GM21390 (cell line): ENCODE measurements around the gene CCDC57.
"Not testable (repeated sequence)": the region's sequence is repeated elsewhere in the genome, so short reads cannot be mapped to it uniquely, and the experiment has no call there.

Source experiments
- ATAC-seq: cut with Tn5 transposase; IDR thresholded peaks from one replicate; pipeline ENCODE4 v1.9.1; 2021; ENCODE audit not compliant: unreplicated experiment

CCDC57 gene

DNA sequence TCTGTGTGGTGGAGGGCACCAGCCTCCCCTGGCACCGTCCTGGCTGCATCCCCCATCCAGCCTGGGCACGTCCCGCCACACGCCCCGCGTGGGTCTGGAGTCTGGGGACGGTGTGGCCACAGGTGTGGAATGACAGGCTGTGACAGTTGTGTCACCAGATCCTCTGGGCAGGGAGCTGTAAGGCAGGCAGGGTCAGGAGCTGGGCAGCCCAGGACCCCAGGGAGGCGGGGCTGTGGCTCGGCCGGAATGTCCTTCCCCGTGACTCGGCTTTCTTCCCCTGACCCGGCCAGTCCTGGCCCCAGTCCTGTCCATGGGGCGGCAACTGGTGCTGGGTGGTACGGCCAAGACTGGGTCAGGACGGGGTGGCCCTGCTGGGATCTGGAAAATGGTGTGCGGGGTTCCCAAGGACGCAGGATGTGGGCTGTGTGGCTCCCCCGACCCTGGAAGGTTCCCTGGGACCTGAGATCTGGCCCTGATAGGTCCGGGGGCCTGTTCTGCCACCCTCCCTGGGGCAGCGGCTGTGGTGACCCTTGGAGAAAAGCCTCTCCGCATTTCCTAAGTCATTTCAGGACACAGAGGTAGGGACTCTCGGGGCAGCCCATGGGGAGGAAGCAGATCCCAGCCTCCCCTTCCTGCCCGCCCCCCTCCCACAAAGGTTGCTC lies 12.9 kb upstream of the CCDC57 start:
- ATAC-seq: no peak

DNA sequence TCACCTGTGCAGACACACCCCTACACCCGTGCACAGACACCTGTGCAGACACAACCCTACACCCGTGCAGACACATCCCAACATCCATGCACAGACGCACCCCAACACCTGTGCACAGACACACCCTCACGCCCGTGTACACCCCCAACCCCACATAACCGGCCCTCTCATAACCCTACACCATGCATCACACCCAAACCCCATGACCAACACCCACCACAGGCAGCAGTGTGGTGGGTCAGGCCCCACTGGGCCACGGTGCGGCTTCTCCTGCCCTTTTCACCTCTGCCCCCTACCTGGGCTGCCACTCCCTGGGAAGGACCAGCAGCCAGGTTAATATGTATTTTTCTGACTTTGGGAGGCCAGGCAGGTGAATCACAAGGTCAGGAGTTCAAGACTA lies 12.0 kb upstream of the CCDC57 start:
- ATAC-seq: no peak

DNA sequence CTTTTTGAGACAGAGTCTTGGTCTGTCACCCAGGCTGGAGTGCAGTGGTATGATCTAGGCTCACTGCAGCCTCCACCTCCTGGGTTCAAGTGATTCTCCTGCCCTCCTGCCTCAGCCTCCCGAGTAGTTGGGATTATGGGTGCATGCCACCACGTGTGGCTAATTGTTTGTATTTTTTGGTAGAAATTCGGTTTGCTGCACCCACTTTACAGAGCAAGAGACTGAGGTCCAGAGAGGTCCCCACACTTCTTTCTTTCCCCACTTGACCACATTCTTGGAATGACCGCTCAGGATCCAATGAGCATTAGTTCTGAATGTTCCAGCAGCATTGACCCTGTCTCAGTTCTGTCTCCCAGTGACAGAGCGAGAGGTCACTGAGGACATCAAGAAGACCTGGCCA lies 10.9 kb upstream of the CCDC57 start:
- no peak for ATAC-seq

DNA sequence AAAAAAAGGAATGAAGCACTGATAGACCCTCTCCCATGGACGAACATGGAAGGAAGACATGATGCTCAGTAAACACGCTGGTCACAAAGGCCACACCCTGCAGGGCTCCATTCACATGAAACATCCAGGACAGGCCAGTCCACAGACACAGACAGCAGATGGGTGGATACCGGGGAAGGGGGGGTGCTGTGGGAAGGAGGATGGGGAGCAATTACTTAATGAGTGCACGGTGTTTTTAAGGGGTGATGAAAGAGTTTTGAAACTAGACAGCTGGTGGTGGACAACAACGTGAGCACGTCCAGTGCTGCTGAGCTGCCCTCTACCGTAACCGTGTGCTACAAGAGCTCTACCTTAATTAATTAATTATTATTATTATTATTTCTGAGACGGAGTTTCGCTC lies 10.2 kb upstream of the CCDC57 start:
- no peak for ATAC-seq

DNA sequence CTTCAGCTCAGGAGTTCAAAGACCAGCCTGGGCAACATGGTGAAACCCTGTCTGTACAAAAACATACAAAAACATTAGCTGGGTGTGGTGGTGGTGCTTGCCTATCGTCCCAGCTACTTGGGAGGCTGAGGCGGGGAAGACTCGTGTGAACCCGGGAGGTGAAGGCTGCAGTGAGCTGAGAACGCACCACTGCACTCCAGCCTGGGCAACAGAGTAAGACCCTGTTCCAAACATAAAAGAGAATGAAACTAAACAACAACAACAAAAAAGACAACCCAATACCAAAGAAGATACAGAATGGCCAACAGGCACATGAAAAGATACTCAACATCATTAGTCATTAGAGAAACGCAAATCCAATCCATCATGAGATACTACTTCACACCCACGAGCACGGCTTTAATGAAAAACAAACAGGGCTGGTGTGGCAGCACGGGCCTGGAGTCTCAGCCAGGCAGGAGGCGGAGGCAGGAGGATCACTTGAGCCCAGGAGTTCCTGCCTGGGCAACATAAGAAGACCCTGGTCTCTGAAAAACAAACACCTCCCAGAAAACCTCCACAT lies 8.8 kb upstream of the CCDC57 start:
- no peak for ATAC-seq

DNA sequence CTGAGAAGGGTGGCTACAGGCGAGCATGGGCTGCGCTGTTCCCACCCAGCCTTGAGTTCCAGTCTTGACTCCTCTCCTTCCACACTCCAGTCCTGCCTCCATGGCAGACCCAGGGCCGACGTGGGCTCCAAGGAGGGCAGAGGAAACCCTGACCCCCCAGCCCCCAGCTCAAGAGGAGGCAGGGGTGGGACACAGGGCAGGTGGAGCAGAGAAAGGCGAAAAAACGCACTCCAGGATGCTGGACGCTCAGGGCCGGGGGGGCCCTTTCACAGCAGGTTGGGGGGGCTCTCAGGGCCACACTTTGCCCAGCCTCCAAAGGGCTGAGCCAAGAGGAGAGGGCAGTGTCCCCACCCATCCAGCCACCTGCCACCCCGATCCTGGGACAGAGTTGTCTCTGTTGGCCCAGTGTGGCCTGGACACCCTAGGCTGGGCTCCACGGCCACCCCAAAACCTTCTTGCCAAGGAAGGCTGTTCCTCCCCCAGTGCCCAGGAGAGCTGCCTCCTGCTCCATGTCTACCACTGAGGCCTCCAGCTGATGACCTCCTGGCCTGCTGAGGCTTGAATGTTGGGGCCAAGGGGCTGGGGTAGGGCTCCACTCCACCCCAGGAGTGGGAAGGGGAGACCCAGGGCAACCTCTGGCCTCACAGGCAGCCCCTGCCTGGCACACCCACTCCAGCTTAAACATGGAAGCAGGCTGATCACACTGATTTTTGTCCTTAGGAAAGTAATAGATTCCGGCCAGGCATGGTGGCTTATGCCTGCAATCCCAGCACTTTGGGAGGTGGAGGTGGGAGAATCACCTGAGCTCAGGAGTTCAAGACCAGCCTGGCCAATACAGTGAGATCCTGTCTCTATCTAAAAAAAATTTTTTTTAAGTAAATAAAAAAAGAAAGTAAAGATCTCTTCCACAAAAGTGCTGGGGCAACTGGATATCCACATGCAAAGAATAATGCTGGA lies 7.4 kb upstream of the CCDC57 start:
- no peak for ATAC-seq

DNA sequence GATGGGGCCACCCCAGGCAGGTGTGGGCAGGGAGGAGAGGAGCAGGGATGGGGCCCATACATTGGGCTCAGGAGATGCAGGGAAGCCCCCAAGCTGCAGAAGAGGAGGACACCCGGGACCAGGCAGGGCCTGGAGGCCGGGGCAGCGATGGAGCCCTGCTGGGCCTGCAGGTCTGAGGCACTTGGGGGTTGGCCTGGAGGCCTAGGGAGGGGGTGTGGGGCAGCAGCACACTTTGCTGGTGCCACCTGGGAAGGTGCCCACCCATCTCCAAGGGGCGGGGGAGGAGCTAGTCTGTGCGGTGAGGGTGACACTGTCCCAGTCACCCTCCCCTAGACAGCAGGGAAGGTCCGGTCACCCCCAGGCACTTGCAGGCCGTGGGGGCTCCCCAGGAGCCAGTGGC lies 6.4 kb upstream of the CCDC57 start:
- no peak for ATAC-seq

DNA sequence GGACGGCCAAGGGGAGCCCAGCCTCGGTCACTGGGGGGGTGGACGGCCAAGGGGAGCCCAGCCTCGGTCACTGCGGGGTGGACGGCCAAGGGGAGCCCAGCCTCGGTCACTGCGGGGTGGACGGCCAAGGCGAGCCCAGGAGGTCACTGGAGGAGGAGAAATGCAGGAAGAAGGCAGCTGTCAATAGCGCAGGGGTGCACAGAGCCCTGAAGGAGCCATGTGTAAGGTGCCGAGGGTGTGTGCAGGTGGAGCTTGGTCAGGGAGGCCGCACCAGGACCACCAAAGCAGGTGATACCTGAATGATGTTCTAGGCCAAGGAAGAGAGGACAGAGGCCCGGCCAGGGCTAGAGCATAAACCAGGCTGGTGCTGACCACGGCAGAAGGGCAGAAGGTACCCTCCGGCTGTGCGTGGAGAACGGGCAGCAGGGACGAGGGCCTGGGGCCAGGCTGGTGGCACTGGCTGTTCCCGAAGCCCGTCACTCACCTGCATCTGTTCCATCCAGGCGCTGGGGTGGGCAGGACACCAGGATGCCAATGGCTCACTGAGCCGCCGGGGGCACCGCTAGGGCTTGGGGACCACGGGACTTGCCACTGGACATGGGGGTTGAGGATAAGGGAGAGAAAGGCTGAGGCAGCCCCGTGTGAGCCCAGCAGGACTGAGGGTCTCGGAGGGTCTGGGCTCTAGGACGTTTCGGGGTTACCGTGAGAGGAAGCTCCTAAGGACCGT lies 5.9 kb upstream of the CCDC57 start:
- no peak for ATAC-seq

DNA sequence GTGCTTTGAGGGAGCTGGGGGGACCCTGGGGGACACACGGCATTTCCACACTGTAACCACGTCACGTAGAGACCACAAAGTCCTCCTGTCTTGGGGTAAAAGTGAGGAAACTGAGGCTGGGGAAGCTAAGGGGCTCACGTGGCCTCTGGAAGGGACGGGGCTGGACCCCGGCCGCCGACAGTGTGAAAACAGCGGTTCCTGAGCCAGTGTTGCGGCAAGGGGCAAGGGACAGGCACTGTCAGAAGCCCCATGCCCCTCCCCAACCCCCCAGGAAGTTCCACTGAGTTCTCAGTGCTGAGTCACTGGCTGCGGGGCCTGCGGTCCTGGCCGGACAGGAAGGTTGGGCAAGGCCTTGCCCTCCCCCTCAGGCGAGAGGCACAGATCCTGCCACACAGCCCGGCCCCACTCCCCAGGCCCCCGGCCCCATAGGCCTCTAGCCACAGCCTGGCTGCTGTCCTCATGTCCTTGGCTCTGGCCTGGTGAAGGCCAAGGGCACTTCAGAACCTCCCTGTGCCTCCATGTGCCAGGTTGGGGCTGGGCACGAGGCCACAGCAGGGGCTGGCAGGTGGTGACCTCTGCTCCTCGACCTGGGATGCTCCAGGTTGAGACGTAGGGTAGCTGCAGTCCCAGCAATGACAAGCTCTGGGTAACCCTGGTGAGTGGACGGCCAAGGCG lies 5.0 kb upstream of the CCDC57 start:
- ATAC-seq: no peak

DNA sequence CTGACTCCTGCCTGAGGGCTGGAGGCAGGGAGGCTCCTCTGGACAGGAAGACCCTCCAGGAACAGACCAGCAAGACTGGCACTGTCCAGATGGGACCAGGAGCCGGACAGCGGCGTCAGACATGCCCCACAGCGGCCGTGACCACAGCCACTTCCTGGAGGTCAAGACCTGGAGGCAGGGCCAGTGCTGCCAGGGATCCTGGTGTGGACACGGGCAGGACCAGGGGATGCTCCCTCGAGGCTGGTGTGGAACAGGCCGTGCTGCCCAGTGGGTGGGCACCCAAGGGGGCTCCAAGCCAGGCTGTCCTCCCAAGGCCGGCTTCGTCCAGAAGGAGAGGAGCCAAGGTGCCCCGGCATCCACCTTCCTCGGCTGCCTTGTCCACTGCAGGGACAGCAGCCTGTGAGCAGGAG lies 4.5 kb upstream of the CCDC57 start:
- no peak for ATAC-seq

DNA sequence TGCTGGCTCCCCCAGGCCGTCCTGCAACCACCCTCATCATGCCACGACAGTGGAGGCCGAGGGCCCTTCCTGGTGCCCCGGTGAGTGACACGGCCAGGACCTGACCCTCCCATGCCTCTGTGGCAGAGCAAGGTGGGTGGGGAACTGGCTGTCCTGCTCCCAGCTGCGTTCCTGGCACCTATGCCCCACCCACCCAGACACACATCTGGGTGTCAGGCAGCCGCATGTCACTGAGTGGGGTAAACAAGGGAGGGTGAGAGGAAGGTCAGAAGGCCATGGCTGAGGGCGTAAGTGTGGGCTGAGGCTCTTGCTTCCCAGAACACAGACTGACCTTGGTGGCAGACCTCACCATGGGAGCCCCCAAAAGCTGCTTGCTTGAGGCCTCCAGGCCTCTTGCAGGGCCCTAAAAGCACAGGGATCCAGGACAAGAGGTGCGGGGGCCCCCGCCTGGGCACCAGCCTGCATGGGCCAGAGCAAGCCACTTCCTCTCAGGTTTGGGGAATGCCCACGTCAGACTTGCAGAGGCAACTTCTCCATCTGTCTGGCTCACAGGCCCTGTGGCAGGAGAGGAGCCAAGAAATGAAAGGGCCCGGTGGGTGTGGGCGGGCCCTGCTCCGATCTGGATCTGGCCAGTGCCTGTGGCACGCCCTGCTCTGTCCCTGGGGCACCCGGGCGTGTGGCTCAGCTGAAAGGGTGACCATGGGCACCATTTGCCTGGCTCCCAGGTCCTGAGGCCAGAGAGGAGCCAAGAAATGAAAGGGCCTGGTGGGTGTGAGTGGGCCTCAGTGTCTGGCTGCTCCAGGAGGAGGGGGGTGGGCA lies 3.9 kb upstream of the CCDC57 start:
- ATAC-seq: no peak

DNA sequence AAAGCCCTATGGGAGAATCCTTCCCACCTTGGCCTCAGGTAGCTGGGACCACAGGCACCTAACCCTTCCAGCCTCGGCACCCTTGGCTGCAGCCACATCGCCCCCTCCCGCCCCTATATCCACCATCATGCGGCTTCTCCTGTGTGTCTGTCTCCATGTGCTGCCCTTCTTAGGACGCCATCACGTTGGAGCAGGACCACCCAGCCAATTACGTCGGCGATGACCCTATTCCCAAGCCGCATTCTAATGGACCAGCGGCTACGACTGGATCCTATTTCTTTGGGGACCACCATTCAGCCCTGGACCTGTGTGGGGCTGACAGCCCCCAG lies 3.3 kb upstream of the CCDC57 start:
- no peak for ATAC-seq

DNA sequence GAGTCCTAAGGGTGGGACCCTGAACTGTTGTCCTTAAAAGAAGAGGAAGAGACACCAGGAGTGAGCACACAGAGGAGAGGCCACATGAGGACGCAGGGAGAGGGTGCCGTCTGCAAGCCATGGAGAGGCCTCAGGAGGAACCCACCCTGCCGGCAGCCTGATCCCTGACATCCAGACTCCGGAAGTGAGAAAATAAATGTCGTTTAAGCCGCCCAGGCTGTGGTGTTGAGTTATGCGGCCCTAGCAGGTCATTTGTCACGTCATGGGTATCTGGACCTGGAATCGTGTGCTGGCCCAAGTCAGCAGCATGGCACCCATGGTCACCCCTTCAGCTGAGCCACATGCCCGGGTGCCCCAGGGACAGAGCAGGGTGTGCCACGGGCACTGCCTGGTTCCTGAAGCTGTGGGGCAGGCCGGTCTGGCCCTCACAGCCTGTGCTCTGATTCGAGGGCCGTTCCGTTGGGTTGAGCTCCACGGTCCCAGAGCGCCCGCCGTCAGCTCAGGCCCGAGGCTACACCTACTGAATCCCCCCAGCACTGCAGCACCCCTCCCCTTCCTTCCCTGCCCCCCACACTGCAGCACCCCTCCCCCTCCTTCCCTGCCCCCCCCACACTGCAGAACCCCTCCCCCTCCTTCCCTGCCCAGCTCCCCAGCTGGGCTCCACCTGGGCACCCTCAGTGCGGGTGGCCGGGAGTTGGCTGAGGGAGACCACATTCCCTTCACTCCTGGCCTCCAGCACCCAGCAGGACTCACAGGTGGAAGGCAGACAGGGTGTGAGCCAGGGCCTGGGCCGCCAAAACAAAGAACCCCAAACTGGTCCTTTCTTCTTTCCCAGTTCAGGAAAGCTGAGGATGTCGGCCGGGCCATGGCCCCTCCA lies 2.7 kb upstream of the CCDC57 start:
- no peak for ATAC-seq

DNA sequence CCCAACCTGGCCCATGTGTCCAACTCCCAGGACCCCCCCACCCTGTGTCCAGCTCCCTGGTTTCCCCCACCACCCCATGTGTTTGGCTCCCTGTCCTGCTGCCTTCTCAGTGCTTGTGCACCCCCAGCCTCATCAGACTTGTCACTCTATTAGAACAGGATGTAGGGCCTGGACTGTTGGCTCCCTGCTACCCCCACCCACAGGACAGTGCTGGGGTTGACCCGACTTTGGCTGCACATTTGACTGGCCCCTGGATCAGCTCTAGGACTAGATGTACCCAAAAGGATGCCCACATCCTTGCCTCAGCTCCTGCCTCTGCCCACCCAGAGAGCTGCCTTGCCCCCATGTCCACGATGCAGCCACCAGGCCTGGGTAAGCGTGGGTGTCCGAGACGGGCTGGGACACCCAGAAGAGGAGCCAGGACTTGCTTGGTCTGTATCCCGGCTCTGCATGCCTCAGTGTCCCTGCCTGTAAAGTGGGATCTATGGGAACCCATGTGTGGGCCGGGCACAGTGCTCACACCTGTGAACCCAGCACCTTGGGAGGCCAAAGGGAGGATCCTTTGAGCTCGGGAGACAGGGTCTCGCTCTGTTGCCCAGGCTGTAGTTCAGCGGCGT lies 1.5 kb upstream of the CCDC57 start:
- ATAC-seq: no peak

DNA sequence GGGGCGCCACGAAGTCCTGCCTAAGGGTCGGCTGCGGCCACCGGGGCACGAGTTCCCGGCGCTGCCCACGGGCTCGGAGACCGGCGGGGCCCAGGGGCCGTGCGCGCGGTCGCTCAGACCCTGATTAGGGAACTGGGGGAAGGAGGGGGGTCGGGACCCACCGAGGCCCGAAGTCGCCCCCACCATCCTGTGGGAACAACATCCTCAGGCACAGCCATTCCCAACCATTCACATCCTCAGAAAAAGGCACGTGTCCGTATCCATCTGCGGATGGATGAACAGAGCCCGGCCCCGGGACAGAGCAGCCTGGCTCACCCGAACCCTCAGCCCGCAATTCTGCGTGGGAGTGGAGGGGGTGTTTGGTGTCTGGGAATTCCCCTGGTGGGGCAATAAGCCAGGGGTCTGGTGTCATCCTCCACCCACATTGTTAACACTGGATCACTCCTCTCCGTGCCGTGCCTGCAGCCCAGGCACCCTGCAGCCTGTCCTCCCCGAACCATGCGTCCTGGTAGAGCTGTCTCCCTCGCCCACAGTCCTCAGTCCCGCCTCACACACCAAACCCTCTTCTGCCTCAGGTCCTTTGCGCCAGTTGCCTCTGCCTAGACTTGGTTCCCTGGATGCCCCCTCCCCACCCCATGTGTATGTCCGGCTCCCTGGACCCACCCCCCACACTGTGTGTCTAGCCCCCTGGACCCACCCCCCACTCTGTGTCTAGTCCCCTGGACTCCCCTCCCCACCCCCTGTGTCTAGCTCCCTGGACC lies 789 bp upstream of the CCDC57 start:
- peak; percentile 9 for ATAC-seq

DNA sequence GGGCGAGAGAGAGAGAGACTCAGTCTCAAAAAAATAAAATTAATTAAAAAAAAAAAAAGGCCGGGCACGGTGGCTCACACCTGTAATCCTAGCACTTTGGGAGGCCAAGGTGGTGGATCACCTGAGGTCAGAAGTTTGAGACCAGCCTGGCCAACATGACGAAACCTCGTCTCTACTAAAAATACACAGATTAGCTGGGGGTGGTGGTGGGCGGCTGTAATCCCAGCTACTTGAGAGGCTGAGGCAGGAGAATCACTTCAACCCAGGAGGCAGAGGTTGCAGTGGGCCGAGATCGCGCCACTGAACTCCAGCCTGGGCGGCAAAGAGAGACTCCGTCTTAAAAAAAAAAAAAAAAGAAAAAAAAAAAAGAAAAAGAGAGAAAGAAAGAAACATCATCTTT lies 2.0 kb downstream of the CCDC57 start:
- not testable (repeated sequence) for ATAC-seq

DNA sequence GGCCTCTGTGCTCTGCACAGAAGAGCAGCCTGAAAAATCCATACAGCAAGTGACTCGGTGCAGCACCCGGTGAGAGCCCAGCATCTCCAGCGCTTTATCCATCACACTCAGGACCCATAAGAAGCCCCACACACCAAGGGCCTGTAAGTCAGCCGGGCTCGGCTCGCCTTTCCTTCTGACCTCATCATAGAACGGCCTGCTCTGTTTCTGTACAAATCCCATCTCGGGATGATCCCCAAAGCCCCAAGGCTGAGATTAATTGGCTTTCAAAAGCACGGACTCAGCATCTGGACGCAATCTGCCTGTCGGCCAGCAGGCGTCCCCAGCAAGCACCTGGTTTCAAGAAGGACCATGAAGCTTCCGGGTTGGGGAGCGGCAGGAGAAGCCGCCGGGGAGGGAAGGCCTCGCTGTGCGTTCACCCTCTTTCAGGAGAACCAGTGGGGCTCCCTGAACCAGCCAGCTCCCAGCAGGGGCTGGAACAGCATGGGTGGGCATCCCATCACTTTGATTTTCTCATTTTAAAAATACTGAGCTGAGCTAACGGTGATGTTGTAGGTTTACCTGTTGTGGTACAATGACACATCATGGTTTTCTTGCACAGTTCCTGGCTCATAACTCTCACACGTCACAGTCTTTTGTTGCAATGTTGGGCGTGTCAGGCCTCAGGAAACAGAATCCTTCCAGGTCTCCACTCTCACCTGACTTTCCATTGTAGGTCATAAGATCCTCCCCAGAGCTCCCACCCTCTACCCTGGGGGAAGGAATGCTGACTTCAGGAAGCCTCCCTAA lies 6.7 kb downstream of the CCDC57 start:
- ATAC-seq: peak; percentile 54
